BJ (cell line): Measurements from ENCODE around the gene USP4. TPM values are rescaled to one million over a fixed set of nuclear protein-coding genes. Genes with fewer than 3 reads are reported as not detected.
"Not testable (repeated sequence)": the region's sequence is repeated elsewhere in the genome, so short reads cannot be mapped to it uniquely, and the experiment has no call there.

Source experiments
- CTCF ChIA-PET: fragments of 350-600 bp; formaldehyde crosslinking; extraction: SDS; loops from one replicate; lab custom pipeline; 2021; ENCODE audit warnings: antibody characterized with exemption, inconsistent platforms; lab: Yijun Ruan, JAX
- POLR2A ChIA-PET: fragments of 300-600 bp; sonication (Branson Sonifier 250); formaldehyde crosslinking; extraction: SDS; loops from one replicate; lab custom pipeline; 2021; ENCODE audit warnings: antibody characterized with exemption; lab: Charles Lee
- DNase-seq: peaks from one replicate; pipeline ENCODE4 v3.0.0-alpha.2; 2011; ENCODE audit warnings: low read depth
- H3K27me3 ChIP-seq: 2 replicates; pipeline ENCODE4 v1.6.0; 2011; ENCODE audit warnings: low read length; ENCODE audit not compliant: control insufficient read depth, insufficient read depth
- H3K36me3 ChIP-seq: 2 replicates; pipeline ENCODE4 v1.5.1; 2011; ENCODE audit warnings: low read length; ENCODE audit not compliant: control insufficient read depth, insufficient read depth
- H3K4me3 ChIP-seq: 2 replicates; pipeline ENCODE4 v1.5.1; 2011; ENCODE audit warnings: low read depth, mild to moderate bottlenecking, control low read depth, low read length
- polyA plus RNA-seq: library from polyadenylated mRNA; depleted of rRNA; stranded (reverse); fragments of >200 nt; gene quantifications from 2 replicates; pipeline ENCODE4 v1.2.3, GENCODE V29; 2011
- TF ChIP-seq, protein P1 (sequence below): IDR thresholded peaks from 2 replicates; pipeline ENCODE4 v1.5.1; 2011; ENCODE audit warnings: low read depth, mild to moderate bottlenecking, control low read depth, inconsistent platforms, low read length, moderate library complexity; ENCODE audit not compliant: insufficient read depth

Gene USP4
- polyA plus RNA-seq, 1 experiment = 63.5 TPM

DNA sequence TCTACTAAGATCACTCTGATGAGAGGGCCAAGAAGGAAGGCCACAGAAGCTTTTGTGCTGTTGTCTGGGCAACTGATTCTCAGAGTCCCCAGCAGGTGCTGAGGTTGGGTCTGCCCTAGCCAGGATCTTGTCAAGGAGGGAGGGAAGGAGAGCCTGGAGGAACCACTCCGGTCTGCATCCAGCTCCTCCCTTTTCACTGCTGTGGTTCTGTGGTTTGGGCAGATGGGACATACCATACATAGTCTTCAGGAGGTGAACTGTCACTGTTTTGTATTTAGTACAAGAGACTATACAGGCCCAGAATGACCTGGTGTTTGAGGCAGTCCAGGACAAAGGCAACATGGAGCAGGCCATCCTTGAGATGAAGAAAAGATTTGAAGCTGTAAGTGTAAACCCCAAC, 84.7 kb downstream of the USP4 start:
- POLR2A ChIA-PET = no interaction called here

DNA sequence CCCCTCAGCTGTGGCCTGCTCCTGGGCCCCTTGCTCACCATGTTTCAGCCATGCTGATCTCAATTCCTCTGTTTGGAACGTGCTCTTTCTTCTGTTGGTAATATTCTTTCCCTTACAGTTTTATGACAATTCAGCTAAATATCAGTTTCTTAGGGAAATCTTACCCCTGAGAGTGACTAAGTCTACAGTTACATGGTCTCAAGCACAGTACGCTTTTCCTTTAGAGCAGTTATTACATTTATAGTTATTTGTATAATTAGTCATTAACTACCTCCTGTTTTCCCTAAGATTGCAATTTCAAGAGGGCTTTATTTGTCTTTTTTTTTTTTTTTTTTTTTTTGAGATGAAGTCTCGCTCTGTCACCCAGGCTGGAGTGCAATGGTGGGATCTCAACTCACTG, 86.3 kb downstream of the USP4 start:
- Histone ChIP-seq H3K27me3 (no peaks in the 10 kb centered on the region), H3K4me3 (no peak overlapping the region), H3K36me3 (no peaks in the 10 kb centered on the region; the same call in 1 of the 2 replicates)
- ChIA-PET CTCF (interaction anchor here (0.6 kb wide), 1 partner anchor 199 kb away, joined by 3 read pairs; no protein-coding TSS in a partner anchor), POLR2A (no interaction called here)
- TF ChIP-seq, protein P1, sequence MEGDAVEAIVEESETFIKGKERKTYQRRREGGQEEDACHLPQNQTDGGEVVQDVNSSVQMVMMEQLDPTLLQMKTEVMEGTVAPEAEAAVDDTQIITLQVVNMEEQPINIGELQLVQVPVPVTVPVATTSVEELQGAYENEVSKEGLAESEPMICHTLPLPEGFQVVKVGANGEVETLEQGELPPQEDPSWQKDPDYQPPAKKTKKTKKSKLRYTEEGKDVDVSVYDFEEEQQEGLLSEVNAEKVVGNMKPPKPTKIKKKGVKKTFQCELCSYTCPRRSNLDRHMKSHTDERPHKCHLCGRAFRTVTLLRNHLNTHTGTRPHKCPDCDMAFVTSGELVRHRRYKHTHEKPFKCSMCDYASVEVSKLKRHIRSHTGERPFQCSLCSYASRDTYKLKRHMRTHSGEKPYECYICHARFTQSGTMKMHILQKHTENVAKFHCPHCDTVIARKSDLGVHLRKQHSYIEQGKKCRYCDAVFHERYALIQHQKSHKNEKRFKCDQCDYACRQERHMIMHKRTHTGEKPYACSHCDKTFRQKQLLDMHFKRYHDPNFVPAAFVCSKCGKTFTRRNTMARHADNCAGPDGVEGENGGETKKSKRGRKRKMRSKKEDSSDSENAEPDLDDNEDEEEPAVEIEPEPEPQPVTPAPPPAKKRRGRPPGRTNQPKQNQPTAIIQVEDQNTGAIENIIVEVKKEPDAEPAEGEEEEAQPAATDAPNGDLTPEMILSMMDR = no peak
- DNase-seq = no peak

More for the DNA sequence above, 84.7 kb downstream of the USP4 start:
- TF ChIP-seq, protein P1 = no peak
- no peaks in the 10 kb centered on the region for H3K27me3 ChIP-seq
- no peak overlapping the region for H3K4me3 ChIP-seq
- H3K36me3 ChIP-seq = no peaks in the 10 kb centered on the region; the same call in 1 of the 2 replicates
- CTCF ChIA-PET = no interaction called here
- no peak for DNase-seq

DNA sequence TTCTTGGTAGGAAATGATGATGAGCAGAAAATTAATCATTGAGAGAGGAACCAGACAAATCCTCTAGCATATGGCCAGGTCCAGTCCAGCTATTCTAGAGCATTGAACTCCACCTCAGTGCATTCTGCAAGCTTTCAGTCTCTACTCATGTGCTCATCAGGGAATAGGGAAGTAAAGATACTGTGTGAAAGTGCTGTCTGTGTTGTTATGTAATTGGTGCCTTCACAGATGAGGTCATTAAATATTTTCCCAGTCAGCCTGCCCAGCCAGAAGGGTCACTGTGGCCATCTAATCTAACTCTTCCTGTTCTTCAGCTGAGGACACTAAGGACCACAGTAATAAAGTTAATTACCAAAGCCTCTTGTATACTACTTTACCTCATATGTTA, 91.0 kb downstream of the USP4 start:
- POLR2A ChIA-PET = no interaction called here
- Histone ChIP-seq H3K4me3 (no peak overlapping the region), H3K36me3 (no peaks in the 10 kb centered on the region; the same call in 1 of the 2 replicates), H3K27me3 (no peaks in the 10 kb centered on the region)
- CTCF ChIA-PET = interaction anchor here (0.7 to 1.9 kb wide), 3 partner anchors 16 to 77 kb away, joined by 3 to 5 read pairs (median 3); partner anchors contain the start of gene KLHDC8B
- TF ChIP-seq, protein P1 = no peak
- DNase-seq = peak; percentile 14

DNA sequence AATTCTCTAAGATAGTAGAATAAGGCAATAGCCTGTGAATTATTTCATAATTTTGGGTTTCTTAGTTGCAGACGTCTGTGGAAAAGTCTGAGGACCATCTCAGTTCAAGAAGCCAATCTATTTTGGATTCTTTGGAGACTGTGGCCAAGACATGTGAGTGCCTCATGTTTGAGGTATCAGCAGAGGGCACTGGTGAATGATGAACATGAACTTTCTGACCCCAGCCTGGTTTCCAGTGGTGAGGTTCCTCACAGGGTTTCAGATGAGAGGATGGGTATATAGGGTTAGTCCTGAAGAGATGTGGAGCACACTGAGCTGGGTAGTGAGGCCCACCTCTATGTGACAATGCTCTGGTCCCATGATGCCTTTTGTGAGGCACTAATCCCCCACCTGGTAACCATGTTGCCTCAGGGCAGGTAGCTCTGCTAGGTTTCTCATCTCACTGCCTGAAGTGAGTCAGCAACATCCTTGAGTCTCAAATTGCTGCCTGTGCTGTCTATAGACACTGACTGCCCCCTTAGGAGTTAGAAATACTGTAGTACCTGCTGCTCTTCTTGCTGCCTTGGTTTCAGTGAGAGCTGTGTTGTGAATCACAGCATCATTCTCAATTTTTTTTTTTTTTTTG, 95.2 kb downstream of the USP4 start:
- ChIA-PET POLR2A (no interaction called here), CTCF (no interaction called here)
- H3K36me3 ChIP-seq = no peaks in the 10 kb centered on the region
- H3K27me3 ChIP-seq = no peaks in the 10 kb centered on the region
- no peak for DNase-seq
- TF ChIP-seq, protein P1 = no peak
- H3K4me3 ChIP-seq = no peak overlapping the region

DNA sequence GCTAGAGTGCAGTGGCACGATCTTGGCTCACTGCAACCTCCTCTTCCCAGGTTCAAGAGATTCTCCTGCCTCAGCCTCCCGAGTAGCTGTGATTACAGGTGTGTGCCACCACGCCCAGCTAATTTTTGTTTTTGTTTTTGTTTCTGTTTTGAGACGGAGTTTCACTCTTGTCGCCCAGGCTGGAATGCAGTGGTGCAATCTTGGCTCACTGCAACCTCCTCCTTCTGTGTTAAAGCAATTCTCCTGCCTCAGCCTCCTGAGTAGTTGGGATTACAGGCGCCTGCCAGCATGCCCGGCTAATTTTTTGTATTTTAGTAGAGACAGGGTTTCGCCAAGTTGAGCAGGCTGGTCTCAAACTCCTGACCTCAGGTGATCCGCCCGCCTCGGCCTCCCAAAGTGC, 99.8 kb downstream of the USP4 start:
- H3K4me3 ChIP-seq, DNase-seq, H3K36me3 ChIP-seq, H3K27me3 ChIP-seq, CTCF ChIA-PET, POLR2A ChIA-PET: not testable (repeated sequence)
